Natural killer cell (primary cell): Measurements from ENCODE around the gene HOMER3. TPM values are rescaled to one million over a fixed set of nuclear protein-coding genes. Genes with fewer than 3 reads are reported as not detected.

Experiments used
- ATAC-seq, 3 donors: fragments of 150-1000 bp in 2 of 3; fragments of 200-7000 bp in 1 of 3; cut with Tn5 transposase; 1 replicate in 1 of 3; 2 replicates in 2 of 3; pipeline ENCODE4 v1.10.0; 2021; ENCODE audit warnings: mild to moderate bottlenecking in 2 of 3, moderate library complexity in 2 of 3
- DNase-seq, 2 donors: peaks; one replicate each; pipeline versions ENCODE4 v3.0.0 to v3.0.0-alpha.2; 2013 to 2021; ENCODE audit warnings: mixed read lengths in 1 of 2
- H3K27ac ChIP-seq: one replicate; pipeline ENCODE4 v1.5.1; 2013; ENCODE audit warnings: mild to moderate bottlenecking, low read length
- H3K27me3 ChIP-seq: one replicate; pipeline ENCODE4 v1.6.1; 2013; ENCODE audit warnings: low read length; ENCODE audit not compliant: control insufficient read depth, insufficient read depth
- H3K36me3 ChIP-seq: one replicate; pipeline ENCODE4 v1.6.1; 2013; ENCODE audit warnings: low read length; ENCODE audit not compliant: control insufficient read depth, insufficient read depth
- H3K4me1 ChIP-seq: one replicate; pipeline ENCODE4 v1.6.1; 2013; ENCODE audit warnings: low read length; ENCODE audit not compliant: control insufficient read depth, insufficient read depth
- H3K4me3 ChIP-seq: one replicate; pipeline ENCODE4 v1.5.1; 2013; ENCODE audit warnings: low read length
- H3K9me3 ChIP-seq: one replicate; pipeline ENCODE4 v1.6.1; 2013; ENCODE audit warnings: low read length; ENCODE audit not compliant: control insufficient read depth, insufficient read depth
- H3K27ac Mint-ChIP-seq, 2 donors: one replicate each; pipeline ENCODE4 v1.8.0; 2022; ENCODE audit warnings: mild to moderate bottlenecking in 2 of 2, mixed read lengths in 2 of 2, moderate library complexity in 1 of 2
- H3K27me3 Mint-ChIP-seq, 2 donors: one replicate each; pipeline ENCODE4 v1.8.0; 2022; ENCODE audit warnings: low read depth in 2 of 2, mixed read lengths in 2 of 2
- H3K36me3 Mint-ChIP-seq: one replicate; pipeline ENCODE4 v1.8.0; 2022; ENCODE audit warnings: mixed read lengths
- H3K4me1 Mint-ChIP-seq, 2 donors: one replicate each; pipeline ENCODE4 v1.8.0; 2022; ENCODE audit warnings: mixed read lengths in 2 of 2
- H3K4me3 Mint-ChIP-seq: one replicate; pipeline ENCODE4 v1.8.0; 2022; ENCODE audit warnings: mild to moderate bottlenecking, moderate library complexity, mixed read lengths
- H3K9me3 Mint-ChIP-seq, 2 donors: one replicate each; pipeline ENCODE4 v1.8.0; 2022; ENCODE audit warnings: mixed read lengths in 2 of 2
- WGBS: methylation state at CpG from one replicate; pipeline ENCODE4 v1.1.7; 2013; ENCODE audit warnings: missing lambda C conversion rate; ENCODE audit not compliant: insufficient coverage; 5-methylcytosine and 5-hydroxymethylcytosine counted together
- intact Hi-C: fragments of 100-400 bp; cut with micrococcal nuclease; formaldehyde crosslinking; loops from one replicate; pipeline ENCODE4 v1.14.2; 2022
- total RNA-seq, 4 donors: library from RNA; stranded (reverse); fragments of 120-200 nt in 1 of 4; gene quantifications; one replicate each; pipeline versions ENCODE4 v1.2.3 to v1.2.4, GENCODE V29; 2013 to 2022
- TF ChIP-seq, protein P1 (sequence below): fragments of 200-600 bp; IDR thresholded peaks from one replicate; pipeline ENCODE4 v1.8.0; 2022; ENCODE audit warnings: antibody characterized with exemption

Gene HOMER3
- total RNA-seq, 3 donors from 2014 or later (not counting 1 experiment from before 2014, with no cell fraction given), result 0.19 to 4.8 TPM; not detected in 1

DNA sequence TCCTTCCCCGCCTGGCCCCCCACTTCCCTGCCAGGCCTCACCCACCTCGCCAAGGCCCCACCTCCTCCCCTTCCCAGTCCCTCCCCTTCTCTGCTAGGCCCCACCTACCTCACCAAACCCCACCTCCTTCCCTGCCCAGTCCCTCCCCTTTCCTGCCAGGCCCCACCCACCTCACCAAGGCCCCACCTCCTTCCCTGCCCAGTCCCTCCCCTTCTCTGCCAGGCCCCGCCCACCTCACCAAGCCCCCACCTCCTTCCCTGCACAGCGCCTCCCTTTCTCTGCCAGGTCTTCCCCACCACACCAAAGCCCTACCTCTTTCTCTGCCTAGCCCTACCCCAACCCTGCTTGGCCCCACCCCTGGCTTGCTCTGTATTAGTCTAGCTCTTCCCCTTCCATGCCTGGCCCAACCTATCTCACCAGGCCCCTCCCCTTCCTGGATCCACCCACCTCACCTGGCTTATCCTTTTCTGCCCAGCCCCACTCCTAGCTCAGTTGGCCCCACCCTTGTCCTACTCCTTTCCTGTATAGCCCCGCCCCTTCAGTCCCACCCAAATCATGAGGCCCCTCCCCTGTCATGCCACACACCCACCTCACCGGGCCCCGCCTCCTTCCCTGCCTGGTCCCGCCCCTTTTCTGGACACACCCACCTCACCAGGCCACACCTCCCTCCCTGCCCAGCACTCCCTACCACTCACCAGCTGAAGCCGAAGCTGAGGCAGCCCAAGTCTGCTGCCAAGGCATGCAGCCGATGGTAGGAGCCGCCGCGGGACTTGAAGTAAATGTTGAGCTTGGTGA, 61.2 kb downstream of the HOMER3 start:
- no peak overlapping the region for H3K4me3 Mint-ChIP-seq
- 73% methylated on average over 13 of the region's 13 CpGs for WGBS

More for the DNA sequence above, 61.2 kb downstream of the HOMER3 start:
- Mint-ChIP-seq H3K4me1 (peaks cover 0 to 4% of the 10 kb centered on the region in 2 donors), H3K27ac (no peak overlapping the region), H3K9me3 (no peaks in the 10 kb centered on the region), H3K27me3 (no peaks in the 10 kb centered on the region), H3K36me3 (no peaks in the 10 kb centered on the region)
- Histone ChIP-seq H3K27ac (no peak overlapping the region), H3K4me1 (no peaks in the 10 kb centered on the region), H3K9me3 (no peaks in the 10 kb centered on the region), H3K4me3 (no peak overlapping the region), H3K36me3 (no peaks in the 10 kb centered on the region), H3K27me3 (no peaks in the 10 kb centered on the region)
- ATAC-seq (peak; percentile 46 to 81 (median 76)), DNase-seq (peak in 1 of 2 donors; percentile 52)
- intact Hi-C loops, result no loop called here
- TF ChIP-seq, protein P1, sequence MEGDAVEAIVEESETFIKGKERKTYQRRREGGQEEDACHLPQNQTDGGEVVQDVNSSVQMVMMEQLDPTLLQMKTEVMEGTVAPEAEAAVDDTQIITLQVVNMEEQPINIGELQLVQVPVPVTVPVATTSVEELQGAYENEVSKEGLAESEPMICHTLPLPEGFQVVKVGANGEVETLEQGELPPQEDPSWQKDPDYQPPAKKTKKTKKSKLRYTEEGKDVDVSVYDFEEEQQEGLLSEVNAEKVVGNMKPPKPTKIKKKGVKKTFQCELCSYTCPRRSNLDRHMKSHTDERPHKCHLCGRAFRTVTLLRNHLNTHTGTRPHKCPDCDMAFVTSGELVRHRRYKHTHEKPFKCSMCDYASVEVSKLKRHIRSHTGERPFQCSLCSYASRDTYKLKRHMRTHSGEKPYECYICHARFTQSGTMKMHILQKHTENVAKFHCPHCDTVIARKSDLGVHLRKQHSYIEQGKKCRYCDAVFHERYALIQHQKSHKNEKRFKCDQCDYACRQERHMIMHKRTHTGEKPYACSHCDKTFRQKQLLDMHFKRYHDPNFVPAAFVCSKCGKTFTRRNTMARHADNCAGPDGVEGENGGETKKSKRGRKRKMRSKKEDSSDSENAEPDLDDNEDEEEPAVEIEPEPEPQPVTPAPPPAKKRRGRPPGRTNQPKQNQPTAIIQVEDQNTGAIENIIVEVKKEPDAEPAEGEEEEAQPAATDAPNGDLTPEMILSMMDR, result no peak

Other genes with a start within 250 kb of the HOMER3 start
- not detected for gene COMP, start 149.9 kb downstream of the HOMER3 start, total RNA-seq
- gene UPF1, start 109.3 kb downstream of the HOMER3 start, total RNA-seq, result 100 to 1,000 TPM; 123 to 140 (median 138) TPM
- not detected for gene CERS1, start 45.1 kb downstream of the HOMER3 start, total RNA-seq
- gene COPE, start 21.8 kb downstream of the HOMER3 start, total RNA-seq, result 100 to 1,000 TPM; 204 to 228 (median 218) TPM
- 10 to 100 TPM; 59.3 to 66.9 (median 62.9) TPM for gene DDX49, start 21.5 kb downstream of the HOMER3 start, total RNA-seq
- 100 to 1,000 TPM; 220 to 237 (median 236) TPM for gene SUGP2, start 92.3 kb upstream of the HOMER3 start, total RNA-seq
- 10 to 100 TPM; 19.3 to 21.2 (median 21.0) TPM for gene ARMC6, start 92.4 kb upstream of the HOMER3 start, total RNA-seq
- gene SLC25A42, start 122.8 kb upstream of the HOMER3 start, total RNA-seq, result 10 to 100 TPM; 34.6 to 50.3 (median 41.8) TPM
- 10 to 100 TPM; 13.9 to 16.5 (median 14.2) TPM for gene TMEM161A, start 197.3 kb upstream of the HOMER3 start, total RNA-seq
- gene MEF2B, start 229.0 kb upstream of the HOMER3 start, total RNA-seq, result 1 to 10 TPM; 4.7 to 7.0 (median 5.6) TPM